OCI-LY1 (cell line): ENCODE measurements around the gene SLC22A4.

Source experiments
- CTCF ChIP-seq: fragments of 200-600 bp; sonication (generic), shearing (Covaris generic); IDR thresholded peaks from 2 replicates; pipeline ENCODE4 v1.5.1; 2017; ENCODE audit warnings: mild to moderate bottlenecking, antibody characterized with exemption, low read length, moderate library complexity, mixed read lengths
- EZH2 ChIP-seq: fragments of 200-600 bp; sonication (generic), shearing (Covaris generic); IDR thresholded peaks from 2 replicates; pipeline ENCODE4 v1.8.0; 2017; ENCODE audit warnings: borderline replicate concordance, mixed run types, mild to moderate bottlenecking, antibody characterized with exemption, low read length, moderate library complexity, mixed read lengths

- TF ChIP-seq CTCF, result no peak
- no peak for TF ChIP-seq EZH2
Measured at GRCh38 chr5:132251220-132251725, 42.9 kb upstream of the SLC22A4 start.
